Measurements from ENCODE around the gene CDC6. TPM values are rescaled to one million over a fixed set of nuclear protein-coding genes. Genes with fewer than 3 reads are reported as not detected.
A peak's percentile ranks its signal among the peaks of the same experiment; 100 is the strongest.

The CDC6 gene
- total RNA-seq, 2 donors from 2014 or later: 0.66 to 0.78 TPM

- H3K4me3 ChIP-seq: no peak overlapping the region
- TF ChIP-seq POLR2A (IDR thresholded peaks at IDR 0.05): no peak
- TF ChIP-seq CTCF (IDR thresholded peaks at IDR 0.05): no peak
- peak overlapping the region in 3 of 4 donors; percentile 56 to 81 (median 76) for H3K27ac ChIP-seq
- H3K9me3 ChIP-seq: no peaks in the 10 kb centered on the region
- ATAC-seq: peak; percentile 9
- intact Hi-C loops (cut with DNase I): no loop called here
- peaks cover 88% of the 10 kb centered on the region for H3K4me1 ChIP-seq
- no peaks in the 10 kb centered on the region for H3K36me3 ChIP-seq (replicated peaks in 1 of 2; ENCODE audit: insufficient read depth in 1 of 2, low read depth in 2 of 2)
- WGBS, 2 donors: 44 to 60% methylated on average over 10 of the region's 10 CpGs
- H3K27me3 ChIP-seq: no peaks in the 10 kb centered on the region
- DNase-seq: peak in 3 of 4 donors; percentile 56 to 61 (median 61)
Measured at GRCh38 chr17:40323391-40324381, 36.0 kb downstream of the CDC6 start.

DNA sequence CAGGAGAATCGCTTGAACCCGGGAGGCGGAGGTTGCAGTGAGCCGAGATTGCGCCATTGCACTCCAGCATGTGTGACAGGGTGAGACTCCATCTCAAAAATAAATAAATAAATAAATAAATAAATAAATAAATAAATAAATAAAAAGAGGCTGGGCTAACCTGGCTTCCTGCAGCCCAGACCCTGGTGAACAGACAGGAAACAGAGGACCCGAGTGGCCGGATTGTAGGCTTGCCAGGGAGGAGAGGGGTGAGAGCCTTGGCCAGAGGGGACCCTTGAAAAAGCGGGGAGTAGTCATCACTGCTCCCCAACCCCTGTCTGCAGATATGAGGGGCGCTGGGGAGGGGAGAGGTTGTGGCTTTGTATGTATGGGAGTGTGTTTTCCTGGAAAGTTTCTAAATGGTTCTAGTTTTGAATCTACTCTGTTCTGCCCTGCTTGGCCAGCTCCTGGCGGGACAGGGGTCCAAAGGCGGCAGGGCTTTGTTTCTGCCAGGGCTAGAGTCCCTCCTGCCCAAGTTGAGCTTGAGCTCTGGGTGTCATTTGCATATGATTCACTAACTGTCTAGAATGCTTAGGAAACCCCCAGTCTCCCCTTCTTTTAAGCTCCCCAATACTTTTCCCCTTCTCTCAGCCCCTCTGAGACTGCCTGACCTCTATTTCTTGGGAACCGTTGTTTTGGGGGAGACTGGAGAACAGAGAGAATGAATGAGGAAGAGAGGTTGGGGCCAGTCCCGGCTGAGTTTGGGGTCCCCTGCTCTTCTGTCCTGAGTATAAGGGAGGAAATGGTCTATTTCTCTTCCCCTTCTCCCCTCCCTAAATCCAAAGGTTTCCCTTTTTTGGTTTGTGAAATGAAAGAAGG lies 37.7 kb downstream of the CDC6 start:
- ATAC-seq: no peak

GRCh38 chr17:40326014-40326831 lies 38.5 kb downstream of the CDC6 start:
- Histone ChIP-seq H3K9me3 (no peaks in the 10 kb centered on the region), H3K4me1 (peaks cover 86% of the 10 kb centered on the region), H3K27ac (peak overlapping the region in 3 of 4 donors; percentile 18 to 54 (median 35)), H3K36me3 (replicated peaks in 1 of 2; ENCODE audit: insufficient read depth in 1 of 2, low read depth in 2 of 2) (no peaks in the 10 kb centered on the region), H3K27me3 (no peaks in the 10 kb centered on the region), H3K4me3 (no peak overlapping the region)
- intact Hi-C loops (cut with DNase I): no loop called here
- WGBS, 2 donors: 57 to 58% methylated on average over 16 to 17 of the region's 17 CpGs
- TF ChIP-seq CTCF (IDR thresholded peaks at IDR 0.05): no peak
- TF ChIP-seq POLR2A (IDR thresholded peaks at IDR 0.05): no peak
- no peak for ATAC-seq
- DNase-seq: peak in 1 of 4 donors; percentile 19

More for the DNA sequence above, 37.7 kb downstream of the CDC6 start:
- H3K4me3 ChIP-seq: no peak overlapping the region
- H3K9me3 ChIP-seq: no peaks in the 10 kb centered on the region
- intact Hi-C loops (cut with DNase I): no loop called here
- peak overlapping the region in 3 of 4 donors; percentile 35 to 76 (median 54) for H3K27ac ChIP-seq
- H3K27me3 ChIP-seq: no peaks in the 10 kb centered on the region
- WGBS, 2 donors: 82 to 88% methylated on average over 13 of the region's 13 CpGs
- H3K4me1 ChIP-seq: peaks cover 85% of the 10 kb centered on the region
- DNase-seq: no peak
- H3K36me3 ChIP-seq (replicated peaks in 1 of 2; ENCODE audit: insufficient read depth in 1 of 2, low read depth in 2 of 2): no peaks in the 10 kb centered on the region
- no peak for TF ChIP-seq CTCF (IDR thresholded peaks at IDR 0.05)
- TF ChIP-seq POLR2A (IDR thresholded peaks at IDR 0.05): no peak

DNA sequence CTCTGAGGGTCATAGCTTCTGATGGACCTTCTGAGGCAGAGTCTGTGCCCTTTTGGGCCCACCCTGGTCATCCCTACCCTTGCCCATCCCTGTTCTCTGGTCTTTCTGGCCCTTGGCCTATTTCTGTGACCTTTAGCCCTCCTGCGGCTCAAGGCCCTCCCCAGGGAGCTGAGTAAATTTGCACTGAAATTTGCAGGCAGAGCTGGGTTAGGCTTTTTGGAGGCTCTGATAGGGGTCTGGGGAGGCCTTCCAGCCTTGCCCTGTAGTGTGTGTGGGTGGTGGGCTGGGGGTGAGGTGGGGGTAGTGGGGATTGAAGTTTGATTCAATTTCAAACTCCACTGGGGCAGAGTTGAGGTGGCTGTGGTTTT lies 39.1 kb downstream of the CDC6 start:
- no peaks in the 10 kb centered on the region for H3K36me3 ChIP-seq (replicated peaks in 1 of 2; ENCODE audit: insufficient read depth in 1 of 2, low read depth in 2 of 2)
- H3K4me3 ChIP-seq: no peak overlapping the region
- DNase-seq (no peak), ATAC-seq (no peak)
- WGBS, 2 donors: 9 to 19% methylated on average over 1 of the region's 1 CpG
- TF ChIP-seq POLR2A (IDR thresholded peaks at IDR 0.05): no peak
- no peak for TF ChIP-seq CTCF (IDR thresholded peaks at IDR 0.05)
- H3K9me3 ChIP-seq: no peaks in the 10 kb centered on the region
- H3K27me3 ChIP-seq: no peaks in the 10 kb centered on the region
- intact Hi-C loops (cut with DNase I): no loop called here
- peaks cover 86% of the 10 kb centered on the region for H3K4me1 ChIP-seq
- H3K27ac ChIP-seq: peak overlapping the region in 3 of 4 donors; percentile 4 to 54 (median 18)
